Coronary artery (tissue), 2 donors: ENCODE data around the gene KCNQ4.

Experiments used
- DNase-seq: peaks from one replicate; pipeline ENCODE4 v3.0.0-alpha.2; 2017; ENCODE audit warnings: low spot score
- H3K27ac ChIP-seq, 2 donors: fragments of 200-600 bp; sonication (generic); one replicate each; pipeline ENCODE4 v1.5.1; 2016 to 2019
- H3K4me3 ChIP-seq: fragments of 200-600 bp; sonication (generic); 2 replicates; pipeline ENCODE4 v1.5.1; 2016; ENCODE audit warnings: mild to moderate bottlenecking, moderate library complexity
- TF ChIP-seq, protein P1 (sequence below): fragments of 200-600 bp; sonication (generic); IDR thresholded peaks from one replicate; pipeline ENCODE4 v1.5.1; 2019; ENCODE audit warnings: antibody characterized with exemption

The KCNQ4 gene

DNA sequence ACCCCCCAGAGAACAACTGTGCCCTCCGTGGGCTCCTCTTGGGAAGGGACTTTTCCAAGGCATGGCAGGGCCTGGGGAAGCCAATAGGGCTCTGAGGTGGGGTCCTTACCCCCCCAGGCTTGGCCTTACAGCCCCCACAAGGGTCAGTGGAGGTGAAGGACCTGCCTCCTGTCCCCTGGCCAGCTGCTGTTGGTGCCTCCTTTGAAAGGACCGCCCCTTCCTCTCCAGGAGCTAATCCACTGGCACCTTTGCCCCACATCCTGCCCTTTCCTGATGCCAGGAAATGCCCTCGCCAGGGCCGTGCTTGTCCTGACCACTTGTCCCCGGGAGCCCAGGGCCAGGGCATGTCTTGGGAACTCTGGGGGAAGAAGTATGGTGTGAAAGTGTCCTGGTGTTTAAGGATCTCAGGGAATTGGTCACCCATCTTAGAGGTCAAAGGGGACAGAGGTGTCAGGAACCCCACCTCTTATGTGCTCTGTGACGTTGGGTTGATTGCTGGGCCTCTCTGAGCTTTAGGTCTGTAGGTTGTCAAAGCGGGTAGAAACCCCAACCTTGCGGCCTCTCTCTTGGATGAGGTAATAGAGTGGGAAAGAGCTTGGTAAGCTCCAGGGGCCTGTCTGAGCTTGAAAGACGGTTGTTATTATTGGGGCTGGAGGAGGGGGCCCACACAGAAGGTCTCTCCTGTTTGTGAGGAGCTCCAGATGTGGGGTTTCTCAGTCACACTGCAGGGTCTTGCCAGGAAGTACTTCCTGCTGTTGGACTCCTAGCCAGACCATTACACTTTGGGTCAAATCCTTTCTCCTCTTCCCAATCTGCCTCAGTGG lies 2.8 kb downstream of the KCNQ4 start:
- DNase-seq: no peak
- Histone ChIP-seq H3K4me3 (peak overlapping the region; percentile 80), H3K27ac (peak overlapping the region; percentile 68 to 94)
- TF ChIP-seq, protein P1, sequence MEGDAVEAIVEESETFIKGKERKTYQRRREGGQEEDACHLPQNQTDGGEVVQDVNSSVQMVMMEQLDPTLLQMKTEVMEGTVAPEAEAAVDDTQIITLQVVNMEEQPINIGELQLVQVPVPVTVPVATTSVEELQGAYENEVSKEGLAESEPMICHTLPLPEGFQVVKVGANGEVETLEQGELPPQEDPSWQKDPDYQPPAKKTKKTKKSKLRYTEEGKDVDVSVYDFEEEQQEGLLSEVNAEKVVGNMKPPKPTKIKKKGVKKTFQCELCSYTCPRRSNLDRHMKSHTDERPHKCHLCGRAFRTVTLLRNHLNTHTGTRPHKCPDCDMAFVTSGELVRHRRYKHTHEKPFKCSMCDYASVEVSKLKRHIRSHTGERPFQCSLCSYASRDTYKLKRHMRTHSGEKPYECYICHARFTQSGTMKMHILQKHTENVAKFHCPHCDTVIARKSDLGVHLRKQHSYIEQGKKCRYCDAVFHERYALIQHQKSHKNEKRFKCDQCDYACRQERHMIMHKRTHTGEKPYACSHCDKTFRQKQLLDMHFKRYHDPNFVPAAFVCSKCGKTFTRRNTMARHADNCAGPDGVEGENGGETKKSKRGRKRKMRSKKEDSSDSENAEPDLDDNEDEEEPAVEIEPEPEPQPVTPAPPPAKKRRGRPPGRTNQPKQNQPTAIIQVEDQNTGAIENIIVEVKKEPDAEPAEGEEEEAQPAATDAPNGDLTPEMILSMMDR: no peak

DNA sequence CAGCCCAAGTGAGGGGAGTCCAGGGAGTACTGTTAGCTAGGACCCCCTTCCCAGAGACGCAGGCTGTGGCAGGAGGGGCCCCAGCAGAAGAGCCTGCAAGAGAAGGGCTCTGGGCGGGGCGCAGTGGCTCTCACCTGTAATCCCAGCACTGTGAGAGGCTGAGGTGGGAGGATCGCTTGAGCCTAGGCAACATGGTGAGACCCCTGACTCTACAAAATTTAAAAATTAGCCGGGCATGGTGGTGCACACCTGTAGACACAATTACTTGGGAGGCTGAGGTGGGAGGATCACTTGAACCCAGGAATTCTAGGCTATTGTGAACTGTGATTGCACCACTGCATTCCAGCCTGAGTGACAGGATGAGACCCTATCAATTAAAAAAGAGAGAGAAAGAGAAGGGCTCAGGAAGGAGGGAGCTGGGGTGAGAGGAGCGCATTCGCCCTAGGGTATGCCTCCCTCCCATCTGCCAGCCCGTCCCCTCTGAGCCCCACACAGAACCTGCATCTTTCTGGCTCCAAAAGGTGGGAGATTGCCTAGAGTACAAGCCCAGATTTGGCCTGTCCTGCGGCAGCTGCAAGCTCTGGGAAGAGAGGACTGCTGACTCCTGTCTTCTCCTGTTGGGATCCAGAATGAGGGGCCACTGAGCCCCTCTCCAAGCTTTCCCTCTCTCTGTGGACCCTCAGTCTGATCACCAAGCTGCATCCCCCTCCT lies 3.6 kb downstream of the KCNQ4 start:
- no peak for DNase-seq
- TF ChIP-seq, protein P1: no peak
- no peak overlapping the region for H3K4me3 ChIP-seq
- peak overlapping the region in 1 of 2 donors; percentile 94 for H3K27ac ChIP-seq

DNA sequence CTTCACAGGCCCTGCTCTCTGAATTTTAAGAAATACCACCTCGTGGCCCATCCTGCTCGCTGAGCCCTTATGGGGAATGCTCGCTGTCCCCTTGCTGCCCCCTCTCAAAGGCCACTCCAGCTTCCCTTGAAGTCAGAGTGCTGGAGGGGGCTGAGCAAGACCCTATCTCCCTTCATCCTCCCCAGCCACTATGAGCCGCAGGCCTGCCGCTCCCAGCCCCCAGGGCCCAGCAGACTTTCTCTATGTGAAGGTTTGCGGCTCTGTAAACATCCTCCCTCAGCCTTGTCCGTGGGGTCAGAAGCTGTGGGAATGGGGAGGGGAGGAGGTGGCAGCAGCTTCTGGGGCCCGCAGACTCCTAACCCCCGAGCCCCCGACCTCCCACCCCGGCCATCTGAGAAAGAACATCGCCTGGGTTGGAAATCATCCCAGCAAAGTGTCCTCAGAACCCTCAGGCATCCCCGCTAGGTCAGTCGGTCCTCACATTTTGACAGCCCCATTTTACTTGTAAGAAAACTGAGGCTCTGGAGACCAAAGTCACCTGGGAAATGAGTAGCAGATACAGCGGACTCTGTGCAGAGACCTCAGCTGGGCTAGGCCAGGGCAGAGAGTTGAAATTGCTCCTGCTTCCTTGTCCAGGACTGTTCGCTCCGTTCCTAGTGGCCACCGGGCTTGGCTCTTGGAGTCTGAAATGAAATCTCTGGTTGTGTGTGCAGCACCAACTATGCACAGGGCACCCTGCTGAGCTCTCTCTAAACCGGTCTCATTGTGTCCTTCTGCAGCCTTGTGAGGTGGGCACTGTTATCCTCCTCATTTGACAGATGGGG lies 4.4 kb downstream of the KCNQ4 start:
- Histone ChIP-seq H3K4me3 (no peak overlapping the region), H3K27ac (peak overlapping the region in 1 of 2 donors; percentile 52)
- DNase-seq: no peak
- TF ChIP-seq, protein P1: no peak

DNA sequence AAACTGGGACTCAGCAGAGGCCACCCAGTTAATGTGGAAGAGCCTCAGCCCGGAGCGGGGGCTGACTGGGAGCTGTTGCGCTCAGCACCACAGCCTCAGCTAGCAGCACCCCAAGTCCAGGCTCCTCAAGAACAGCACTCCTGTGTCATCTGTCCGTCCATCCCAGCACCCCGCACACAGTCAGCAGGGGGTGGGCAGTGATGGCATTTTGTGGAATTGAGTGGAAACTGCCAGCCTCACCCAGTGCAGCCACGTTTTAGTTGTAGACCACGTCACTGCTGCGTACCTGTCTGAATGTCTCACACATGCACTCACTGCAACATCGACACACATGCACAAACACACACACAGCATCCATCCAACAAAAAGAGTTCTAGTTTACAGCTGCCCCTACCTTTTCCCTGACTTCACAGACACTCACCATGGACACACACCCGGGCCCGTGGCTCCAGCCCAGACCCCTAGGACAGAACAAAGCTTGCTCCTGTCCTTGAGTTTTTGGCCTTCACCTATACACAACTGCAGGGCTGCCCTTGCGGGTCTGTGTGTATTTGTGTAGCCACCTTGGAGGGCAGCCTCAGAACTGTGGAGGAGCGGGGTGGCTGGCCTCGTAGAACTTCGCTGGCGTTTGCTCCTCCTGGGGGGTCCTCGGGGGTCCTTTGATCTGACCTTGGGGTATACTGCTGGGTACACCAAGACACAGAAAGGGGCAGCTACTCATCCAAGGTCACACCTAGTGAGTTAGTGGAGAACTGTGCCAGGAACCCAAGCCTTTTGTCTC lies 5.2 kb downstream of the KCNQ4 start:
- TF ChIP-seq, protein P1: no peak
- peak overlapping the region in 1 of 2 donors; percentile 29 for H3K27ac ChIP-seq

DNA sequence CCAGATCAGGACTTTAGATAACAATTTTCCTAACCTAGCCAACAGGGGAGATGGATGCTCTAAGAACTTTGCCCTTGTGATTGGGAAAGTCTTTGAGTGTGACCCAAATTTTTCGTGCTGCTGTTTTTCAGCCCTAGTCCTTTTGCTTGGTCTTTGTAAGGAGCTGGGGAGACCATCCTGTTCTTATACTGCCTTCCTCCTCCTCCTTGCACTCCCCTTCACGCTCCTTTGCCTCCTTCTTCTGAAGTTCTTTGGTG lies 5.7 kb downstream of the KCNQ4 start:
- TF ChIP-seq, protein P1: no peak
- DNase-seq: no peak
- Histone ChIP-seq H3K27ac (peak overlapping the region in 1 of 2 donors; percentile 29), H3K4me3 (no peak overlapping the region)

More for the DNA sequence above, 5.2 kb downstream of the KCNQ4 start:
- no peak overlapping the region for H3K4me3 ChIP-seq
- DNase-seq: no peak

DNA sequence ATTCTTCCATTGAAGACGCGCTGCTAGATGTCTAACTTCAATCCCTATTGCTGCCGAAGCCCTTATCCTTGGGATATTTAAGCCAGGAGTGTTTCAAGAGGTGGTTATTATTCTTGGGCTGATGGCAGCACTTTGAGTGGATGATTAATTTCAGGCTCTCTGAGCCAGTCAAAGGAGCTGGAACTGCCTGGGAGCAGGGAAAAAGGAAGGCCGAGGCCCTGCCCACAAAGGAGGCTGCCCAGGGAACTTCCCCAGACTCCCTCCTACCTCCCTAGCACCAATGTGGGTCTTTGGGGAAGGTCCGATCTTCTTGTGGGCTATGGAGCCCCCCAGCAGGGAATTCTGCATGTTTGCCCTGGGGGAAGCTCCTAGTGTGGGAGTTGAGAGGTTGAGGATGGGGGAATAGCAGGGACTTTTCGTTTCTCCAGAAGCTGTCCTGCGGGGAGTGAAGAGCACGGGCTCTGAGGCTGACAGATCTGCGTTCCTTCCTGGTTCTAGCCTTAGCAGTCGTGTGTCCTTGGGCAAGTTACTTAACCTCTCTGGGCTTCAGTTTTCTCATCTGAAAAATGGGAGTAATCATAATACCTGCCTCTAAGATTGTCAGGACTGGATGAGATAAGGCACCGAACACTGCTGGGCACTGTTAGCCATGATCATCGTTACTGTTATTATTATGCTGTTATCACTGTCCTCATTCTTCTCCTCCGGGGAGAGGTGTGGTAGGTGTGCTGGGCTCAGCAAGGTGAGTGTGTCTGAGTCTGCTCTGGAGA lies 6.3 kb downstream of the KCNQ4 start:
- DNase-seq: no peak
- no peak overlapping the region for H3K4me3 ChIP-seq
- peak overlapping the region in 1 of 2 donors; percentile 29 for H3K27ac ChIP-seq
- TF ChIP-seq, protein P1: no peak
